WTC11 (cell line): ENCODE data around the gene POMT2.

Experiments
- CTCF ChIP-seq: fragments of 200-600 bp; IDR thresholded peaks from 2 replicates; pipeline ENCODE4 v1.8.0; 2022; ENCODE audit warnings: antibody characterized with exemption
- E2F1 ChIP-seq: sonication (generic); formaldehyde crosslinking; IDR thresholded peaks from 2 replicates; pipeline ENCODE4 v1.8.0; 2022; ENCODE audit warnings: mild to moderate bottlenecking, missing genetic modification reagents
- ELF4 ChIP-seq: sonication (generic); formaldehyde crosslinking; IDR thresholded peaks from 2 replicates; pipeline ENCODE4 v1.8.1; 2022; ENCODE audit warnings: low read depth, mild to moderate bottlenecking, moderate library complexity, missing genetic modification reagents
- ETV6 ChIP-seq: sonication (generic); formaldehyde crosslinking; IDR thresholded peaks from 2 replicates; pipeline ENCODE4 v1.8.1; 2022; ENCODE audit warnings: mild to moderate bottlenecking, missing genetic modification reagents
- FOXP4 ChIP-seq: sonication (generic); formaldehyde crosslinking; IDR thresholded peaks from 2 replicates; pipeline ENCODE4 v1.8.0; 2022; ENCODE audit warnings: mild to moderate bottlenecking, missing genetic modification reagents
- HMGA2 ChIP-seq: fragments of 250-450 bp; sonication (Bioruptor Pico); IDR thresholded peaks from 2 replicates; pipeline ENCODE4 v1.4.0; 2021; ENCODE audit warnings: mild to moderate bottlenecking, moderate library complexity
- JUN ChIP-seq: sonication (generic); formaldehyde crosslinking; IDR thresholded peaks from 2 replicates; pipeline ENCODE4 v1.8.0; 2023; ENCODE audit warnings: mild to moderate bottlenecking, missing genetic modification reagents
- MAX ChIP-seq: sonication (generic); formaldehyde crosslinking; IDR thresholded peaks from 2 replicates; pipeline ENCODE4 v1.8.0; 2022; ENCODE audit warnings: mild to moderate bottlenecking, missing genetic modification reagents
- MLX ChIP-seq: sonication (generic); formaldehyde crosslinking; IDR thresholded peaks from 2 replicates; pipeline ENCODE4 v1.8.1; 2023; ENCODE audit warnings: mild to moderate bottlenecking, missing genetic modification reagents, moderate library complexity
- MYBL2 ChIP-seq: sonication (generic); formaldehyde crosslinking; IDR thresholded peaks from 2 replicates; pipeline ENCODE4 v1.8.1; 2023; ENCODE audit warnings: mild to moderate bottlenecking, moderate library complexity, missing genetic modification reagents
- NFYB ChIP-seq: sonication (generic); formaldehyde crosslinking; conservative IDR thresholded peaks from 2 replicates; pipeline ENCODE4 v1.8.0; 2022; ENCODE audit warnings: low read depth, missing genetic modification reagents
- USF1 ChIP-seq: sonication (generic); formaldehyde crosslinking; IDR thresholded peaks from 2 replicates; pipeline ENCODE4 v1.8.0; 2022; ENCODE audit warnings: mild to moderate bottlenecking, missing genetic modification reagents
- ZNF121 ChIP-seq: sonication (generic); formaldehyde crosslinking; IDR thresholded peaks from 2 replicates; pipeline ENCODE4 v1.8.0; 2023; ENCODE audit warnings: missing genetic modification reagents
- ZNF532 ChIP-seq: fragments of 250-450 bp; sonication (Bioruptor Pico); IDR thresholded peaks from 2 replicates; pipeline ENCODE4 v1.9.0; 2021; ENCODE audit warnings: mild to moderate bottlenecking, borderline replicate concordance

GRCh38 chr14:77270361-77271112 lies 50.1 kb downstream of the POMT2 start:
- TF ChIP-seq FOXP4 (CRISPR knock-in tag): no peak; the same call in 1 of the 2 replicates
- no peak for TF ChIP-seq E2F1 (CRISPR knock-in tag)
- TF ChIP-seq MYBL2: peak; percentile 24; the same call in 1 of the 2 replicates
- TF ChIP-seq MLX: no peak
- TF ChIP-seq MAX (CRISPR knock-in tag): peak; percentile 23; the same call in 1 of the 2 replicates
- TF ChIP-seq HMGA2: no peak
- TF ChIP-seq ETV6 (CRISPR knock-in tag): 0 out of 2 replicates have a peak, but pooled peaks have one; percentile 49
- TF ChIP-seq CTCF: no peak
- TF ChIP-seq NFYB (CRISPR knock-in tag): no peak
- peak; percentile 72; the same call in 1 of the 2 replicates for TF ChIP-seq ELF4 (CRISPR knock-in tag)
- TF ChIP-seq JUN: no peak
- no peak for TF ChIP-seq ZNF121 (CRISPR knock-in tag)
- TF ChIP-seq USF1 (CRISPR knock-in tag): peak; percentile 46; the same call in 1 of the 2 replicates
- no peak for TF ChIP-seq ZNF532
